HL-60/S4 (cell line): ENCODE measurements around the gene SERINC2.

Source experiments
- in situ Hi-C: fragments of 300-500 bp; cut with MboI; formaldehyde crosslinking; loops from 2 replicates; pipeline ENCODE4 v1.14.3; 2022; ENCODE audit warnings: low sequenced_read_pairs

SERINC2 gene

GRCh38 chr1:31412732-31413404 lies at the start of gene SERINC2:
Gene SERINC2 (plus strand): TSS chr1:31413213. CDS start chr1:31413266, 53 bp downstream.
- in situ Hi-C loops, result no loop called here

DNA sequence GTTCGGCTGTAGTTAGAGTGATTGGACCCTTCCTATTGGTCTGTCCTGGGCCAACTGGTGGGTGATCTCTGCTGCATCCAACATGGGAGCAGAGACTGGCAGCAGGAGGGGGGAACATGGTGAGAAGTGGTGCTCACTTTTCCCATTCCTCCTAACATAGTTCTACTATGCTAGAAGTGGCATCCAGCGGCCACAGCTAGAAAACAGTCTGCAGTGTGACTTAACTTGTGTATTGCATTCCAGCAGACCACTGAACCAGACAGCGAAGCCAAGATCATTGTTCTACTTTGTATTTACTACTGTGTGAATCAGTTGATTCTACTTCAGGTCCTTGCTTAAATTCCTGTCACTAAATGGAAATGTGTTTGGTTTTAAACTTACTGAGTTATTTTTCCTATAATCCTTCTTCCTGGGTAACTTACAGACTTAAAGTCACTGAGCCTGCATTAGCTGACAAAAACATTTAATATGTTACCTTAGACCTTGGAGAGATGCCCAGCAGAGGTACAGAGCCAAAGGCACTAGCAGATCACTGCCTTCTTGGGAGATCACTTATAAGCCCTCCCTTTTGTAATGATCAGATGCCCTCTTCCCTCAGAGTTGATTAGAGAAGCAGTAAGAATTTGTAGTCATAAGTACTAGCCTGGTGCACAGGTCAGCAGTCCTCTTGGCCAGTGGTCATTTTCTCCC lies 48.3 kb upstream of the SERINC2 start:
- in situ Hi-C loops, result no loop called here

DNA sequence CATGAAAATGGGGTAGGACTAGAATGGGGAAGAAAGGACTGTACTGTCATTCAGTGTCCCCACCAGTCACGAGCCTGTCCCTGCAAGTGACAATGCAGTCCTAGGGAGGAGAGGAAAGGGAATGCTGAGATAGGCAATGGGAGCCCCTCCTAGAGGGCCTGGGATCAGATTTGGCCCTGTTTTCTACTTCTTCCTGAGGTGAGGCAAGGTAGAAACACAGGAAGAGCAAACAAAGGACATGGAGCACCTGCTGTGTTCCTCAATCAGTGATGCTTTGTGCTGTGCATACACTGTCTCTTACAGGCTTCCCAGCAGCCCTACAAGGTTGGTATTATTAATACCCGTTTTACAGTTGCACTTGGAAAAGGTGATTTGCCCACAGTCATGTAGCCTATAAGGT lies 46.2 kb upstream of the SERINC2 start:
- in situ Hi-C loops, result no loop called here

DNA sequence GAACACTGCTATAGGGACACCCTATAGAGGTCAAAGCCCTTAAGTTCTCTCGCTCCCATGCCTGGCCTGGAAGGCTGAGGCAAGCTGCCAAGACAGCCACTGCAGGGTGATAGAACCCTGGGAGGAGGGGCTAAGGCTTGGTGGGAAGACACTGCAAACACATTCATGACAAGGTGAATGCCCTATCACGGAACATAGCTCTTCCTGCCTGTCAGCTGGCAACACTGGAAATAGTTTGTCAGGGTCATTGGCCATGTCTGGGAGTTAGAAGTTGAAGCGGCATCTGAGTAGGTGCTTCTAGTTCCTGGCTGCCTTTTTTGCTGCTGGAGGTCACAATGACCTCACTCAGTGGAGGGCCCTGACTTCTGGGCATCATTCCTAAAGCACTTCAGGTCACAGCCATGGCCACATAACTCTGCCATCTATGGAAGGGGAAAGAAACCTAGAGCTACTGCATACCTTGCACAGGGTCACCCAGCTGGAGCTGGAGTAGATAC lies 44.4 kb upstream of the SERINC2 start:
- in situ Hi-C loops, result no loop called here

GRCh38 chr1:31370021-31370420 lies 43.0 kb upstream of the SERINC2 start:
- in situ Hi-C loops, result no loop called here

DNA sequence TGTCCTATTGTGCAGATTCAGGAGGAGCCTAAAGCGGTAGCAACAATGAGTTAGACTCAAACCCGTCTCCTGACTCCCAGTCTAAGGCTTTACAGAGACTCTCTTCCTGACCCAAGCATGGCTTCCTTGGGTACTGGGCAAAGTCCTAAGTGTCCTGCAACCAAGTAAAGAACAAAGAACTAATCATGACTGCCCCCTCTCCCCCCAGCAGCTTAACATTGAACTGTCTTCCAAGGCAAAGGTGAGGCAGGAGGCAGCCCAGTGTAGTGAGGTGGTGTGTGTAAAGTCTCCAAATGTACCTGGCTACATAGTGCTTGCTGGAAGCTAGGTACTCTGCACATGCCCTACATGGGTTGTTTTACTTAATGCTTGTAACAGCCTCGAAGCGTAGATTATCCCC lies 42.4 kb upstream of the SERINC2 start:
- in situ Hi-C loops, result no loop called here

DNA sequence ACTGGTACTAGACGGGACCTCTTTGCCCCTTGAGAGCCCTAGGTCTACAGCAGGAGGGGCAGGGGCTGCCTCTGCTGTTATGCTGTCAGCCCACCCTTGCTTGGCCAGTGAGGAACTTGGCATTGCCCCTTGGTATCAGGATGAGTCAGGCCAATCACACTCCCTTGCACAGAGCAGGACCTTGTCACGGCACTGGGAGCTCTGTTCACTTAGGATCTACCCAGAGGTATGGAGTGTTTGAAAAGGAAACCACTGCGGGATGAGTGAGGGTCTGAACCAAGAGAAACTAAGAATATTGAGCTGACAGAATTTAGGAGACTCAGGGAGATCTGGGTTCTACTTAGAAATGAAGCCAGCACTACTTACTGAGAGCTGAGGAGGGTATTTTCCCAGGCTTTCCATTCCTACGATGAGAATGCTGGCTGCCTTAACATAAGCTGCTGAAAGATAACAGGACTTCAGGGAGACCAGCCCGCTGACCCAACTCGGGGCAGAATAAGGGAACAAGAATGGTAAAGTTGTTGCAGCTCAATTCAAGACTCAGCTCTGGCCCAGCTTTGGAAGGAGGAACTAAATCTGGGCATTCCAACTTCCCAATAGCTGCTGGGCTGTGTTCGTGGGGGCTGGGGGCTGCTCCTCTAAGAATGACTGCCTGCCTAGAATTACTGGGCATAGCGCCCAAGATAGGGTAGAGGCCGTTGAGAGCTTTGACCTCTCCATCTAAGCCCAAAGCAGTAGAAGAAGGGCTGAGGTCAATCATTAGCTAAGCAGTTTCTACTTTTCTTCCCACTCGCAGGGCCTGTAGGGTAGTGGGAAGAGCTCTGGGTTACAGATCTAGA lies 41.7 kb upstream of the SERINC2 start:
- in situ Hi-C loops, result no loop called here

GRCh38 chr1:31372051-31372450 lies 41.0 kb upstream of the SERINC2 start:
- in situ Hi-C loops, result no loop called here

GRCh38 chr1:31372751-31373055 lies 40.3 kb upstream of the SERINC2 start:
- in situ Hi-C loops, result no loop called here

GRCh38 chr1:31373056-31373896 lies 39.7 kb upstream of the SERINC2 start, which contains the start of gene FABP3:
Gene FABP3 (minus strand): TSS chr1:31373076. CDS start chr1:31373014, 62 bp downstream.
- in situ Hi-C loops, result no loop called here

DNA sequence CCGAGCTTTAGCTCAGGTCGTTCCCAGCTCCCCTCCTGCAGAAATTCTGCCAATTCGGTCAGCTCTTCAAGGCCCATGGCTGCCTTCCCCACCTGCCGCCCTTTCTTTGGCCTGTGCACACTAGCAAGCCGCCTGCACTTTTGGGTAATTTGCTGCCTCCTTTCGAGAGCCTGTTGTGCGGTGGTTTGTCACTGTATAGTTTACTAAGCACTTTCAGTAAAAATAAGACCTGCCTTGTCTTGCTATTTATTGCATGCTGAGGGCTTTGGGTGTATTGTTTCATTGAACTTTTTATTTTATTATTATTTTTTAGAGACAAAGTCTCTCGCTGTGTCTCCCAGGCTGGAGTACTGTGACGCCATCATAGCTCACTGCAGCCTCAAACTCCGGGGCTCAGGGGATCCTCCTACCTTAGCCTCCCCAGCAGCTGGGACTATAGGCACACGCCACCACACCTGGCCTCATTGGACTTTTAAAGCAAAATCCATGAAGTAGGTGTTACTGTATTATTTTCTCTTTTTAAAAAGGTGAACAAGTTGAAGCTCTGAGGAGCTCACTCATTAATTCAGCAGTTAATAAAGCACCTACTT lies 39.0 kb upstream of the SERINC2 start:
- in situ Hi-C loops, result no loop called here

DNA sequence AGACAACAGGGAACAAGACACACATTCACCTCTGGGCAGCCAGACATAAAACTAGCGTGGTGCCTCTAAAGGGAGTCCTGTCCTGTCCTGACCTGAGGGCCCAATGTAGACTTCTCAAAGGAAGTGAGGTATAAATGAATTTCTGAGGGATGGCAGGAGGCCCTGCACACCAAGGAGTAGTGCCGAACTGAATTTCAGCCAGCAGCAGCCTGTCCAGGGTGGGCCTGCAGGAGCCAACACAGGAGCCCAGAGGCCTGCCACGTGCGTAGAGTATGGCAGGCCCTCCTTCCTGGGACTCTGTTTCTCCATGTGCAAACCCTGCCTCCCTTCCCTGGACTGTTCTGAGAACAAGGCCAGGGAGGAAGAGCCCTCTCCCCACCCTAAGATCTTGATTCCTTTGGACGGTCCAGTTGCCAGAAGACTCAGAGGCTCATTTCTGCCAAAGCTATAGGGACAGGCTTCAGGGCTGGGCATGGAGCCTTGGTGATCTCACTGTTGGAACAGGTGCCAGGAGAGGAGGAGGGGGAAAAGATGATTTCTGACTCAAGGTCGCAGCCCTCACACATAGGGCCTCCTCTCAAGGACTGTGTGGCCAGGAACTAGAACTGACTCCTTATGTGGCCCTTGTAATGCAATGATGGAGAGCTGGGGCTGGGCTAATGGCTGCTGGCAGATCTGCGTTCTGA lies 38.4 kb upstream of the SERINC2 start:
- in situ Hi-C loops, result no loop called here

- in situ Hi-C loops, result no loop called here
Measured at GRCh38 chr1:31376375-31377134, 36.5 kb upstream of the SERINC2 start.

DNA sequence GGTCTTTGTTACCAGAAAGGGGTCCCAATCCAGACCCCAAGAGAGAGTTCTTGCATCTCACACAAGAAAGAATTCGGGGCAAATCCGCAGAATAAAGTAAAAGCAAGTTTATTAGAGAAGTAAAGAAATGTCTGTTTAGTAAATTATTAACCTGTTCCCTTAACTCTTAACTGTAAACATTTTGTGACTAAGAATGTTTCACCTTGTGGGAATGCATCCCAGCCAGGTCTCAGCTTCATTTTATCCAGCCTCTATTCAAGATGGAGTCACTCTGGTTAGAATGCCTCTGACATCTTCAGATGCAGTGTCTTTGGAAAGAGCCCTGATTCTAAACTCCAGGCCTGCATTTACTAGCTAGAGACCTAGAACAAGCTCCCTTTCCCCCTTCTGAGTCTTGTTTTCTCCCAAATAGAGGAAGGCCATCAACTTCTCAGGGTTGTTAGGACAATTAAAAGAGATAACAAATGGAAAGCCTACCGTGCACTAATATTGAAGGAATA lies 35.6 kb upstream of the SERINC2 start:
- in situ Hi-C loops, result no loop called here

DNA sequence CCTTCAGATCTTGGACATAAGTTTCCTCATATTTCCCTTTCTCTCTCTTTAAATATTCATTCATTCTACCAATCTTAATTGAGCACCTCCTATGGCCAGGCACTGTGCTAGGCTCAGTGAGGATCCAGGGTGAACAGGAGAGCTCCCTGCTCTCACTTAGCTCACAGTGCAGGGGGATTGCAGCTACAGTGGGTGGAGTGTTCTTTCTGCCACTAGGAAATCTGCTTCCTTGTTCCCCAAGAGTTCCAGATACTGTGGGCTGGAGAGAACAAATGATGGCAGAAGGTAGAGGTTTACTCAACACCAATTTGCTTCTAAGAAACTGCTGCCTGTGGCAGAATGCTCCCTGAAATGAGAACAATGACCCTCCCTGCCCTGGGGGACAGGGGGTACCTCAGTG lies 35.0 kb upstream of the SERINC2 start:
- in situ Hi-C loops, result no loop called here

DNA sequence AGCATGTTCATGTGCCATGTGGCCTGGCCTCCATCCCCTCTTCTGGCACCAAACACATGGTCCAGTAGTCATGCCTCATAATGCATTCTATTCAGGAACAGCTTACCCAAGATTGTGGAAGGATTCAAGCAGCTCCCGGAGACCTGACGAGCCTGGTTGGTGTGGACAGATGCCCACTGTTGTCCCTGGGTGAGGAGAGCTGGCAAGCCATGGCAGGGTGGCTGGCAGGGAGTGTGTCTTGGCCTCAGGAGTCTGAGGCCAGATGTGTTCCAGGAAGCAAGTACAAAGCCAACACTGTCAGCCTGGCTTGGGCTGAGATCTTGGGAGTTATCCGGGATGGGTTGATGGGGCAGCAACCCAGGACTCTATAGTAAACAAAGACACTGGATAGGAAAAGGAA lies 32.8 kb upstream of the SERINC2 start:
- in situ Hi-C loops, result no loop called here

- in situ Hi-C loops, result no loop called here
Measured at GRCh38 chr1:31381394-31382294, 31.4 kb upstream of the SERINC2 start.
